Amniotic stem cell (primary cell): ENCODE results near the gene TTC28.
"Not testable (repeated sequence)": the region's sequence is repeated elsewhere in the genome, so short reads cannot be mapped to it uniquely, and the experiment has no call there.

Experiments used
- DNase-seq: peaks from one replicate; lab custom pipeline; 2025; lab: John Stamatoyannopoulos, UW

TTC28 gene

GRCh38 chr22:28601915-28602314, 77.7 kb downstream of the TTC28 start:
- no peak for DNase-seq

- DNase-seq: peak; percentile 22
Observed at GRCh38 chr22:28600546-28601143, 79.0 kb downstream of the TTC28 start.

DNA sequence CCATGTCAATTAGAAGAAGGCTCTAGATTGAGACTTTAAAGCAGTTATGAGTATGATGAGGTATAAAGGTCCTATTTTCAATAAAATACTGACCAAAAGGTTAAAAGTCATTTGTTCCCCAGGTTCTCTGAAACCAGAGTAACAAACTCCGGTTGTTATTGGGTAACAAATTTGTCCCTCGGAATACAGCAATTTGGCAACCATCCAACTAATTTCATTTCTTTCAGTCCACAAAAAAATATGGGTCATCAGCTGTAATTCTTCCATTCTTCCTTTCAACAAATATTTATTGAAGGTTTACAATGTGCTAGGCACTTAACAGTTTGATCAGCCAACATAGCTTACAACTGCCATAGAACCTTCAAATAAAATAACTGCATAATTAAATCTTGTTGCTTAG, 79.9 kb downstream of the TTC28 start:
- no peak for DNase-seq

DNA sequence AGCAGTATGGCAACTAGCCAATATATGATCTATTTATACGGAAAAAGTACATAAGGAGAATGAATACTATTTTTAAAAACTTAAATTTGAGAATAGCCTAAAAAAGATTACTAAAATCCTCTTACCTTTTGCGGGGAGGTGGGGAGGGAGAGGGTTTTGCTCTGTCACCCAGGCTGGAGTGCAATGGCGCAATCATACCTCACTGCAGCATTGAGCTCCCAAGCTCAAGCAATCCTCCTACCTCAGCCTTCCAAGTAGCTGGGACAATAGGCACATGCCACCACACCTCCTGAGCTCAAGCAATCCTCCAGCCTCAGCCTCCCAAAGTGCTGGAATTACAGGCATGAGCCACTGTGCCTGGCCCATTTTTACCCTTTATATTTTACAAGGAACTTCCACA, 82.0 kb downstream of the TTC28 start:
- DNase-seq: no peak

GRCh38 chr22:28594797-28595462, 84.7 kb downstream of the TTC28 start:
- peak; percentile 75 for DNase-seq

- DNase-seq: no peak
Observed at GRCh38 chr22:28594076-28594796, 85.4 kb downstream of the TTC28 start.

DNA sequence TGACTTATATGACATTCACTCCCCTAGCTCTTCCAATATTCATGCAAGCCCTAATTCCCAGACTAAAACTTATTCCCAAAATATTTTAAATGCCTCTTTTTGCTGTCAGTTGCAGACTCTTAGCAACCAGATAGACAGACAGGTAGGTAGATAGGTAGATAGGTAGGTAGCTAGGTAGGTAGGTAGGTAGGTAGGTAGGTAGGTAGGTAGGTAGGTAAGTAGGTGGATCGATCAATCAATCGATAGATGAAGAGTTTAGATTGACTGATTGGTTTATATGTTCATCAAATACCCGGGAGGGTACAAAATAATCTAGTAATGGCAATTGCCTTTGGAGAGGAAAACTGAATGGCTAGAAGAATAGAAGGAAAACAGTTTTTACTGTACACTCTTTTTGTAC, 86.3 kb downstream of the TTC28 start:
- no peak for DNase-seq

GRCh38 chr22:28589102-28589750, 90.4 kb downstream of the TTC28 start:
- no peak for DNase-seq

DNA sequence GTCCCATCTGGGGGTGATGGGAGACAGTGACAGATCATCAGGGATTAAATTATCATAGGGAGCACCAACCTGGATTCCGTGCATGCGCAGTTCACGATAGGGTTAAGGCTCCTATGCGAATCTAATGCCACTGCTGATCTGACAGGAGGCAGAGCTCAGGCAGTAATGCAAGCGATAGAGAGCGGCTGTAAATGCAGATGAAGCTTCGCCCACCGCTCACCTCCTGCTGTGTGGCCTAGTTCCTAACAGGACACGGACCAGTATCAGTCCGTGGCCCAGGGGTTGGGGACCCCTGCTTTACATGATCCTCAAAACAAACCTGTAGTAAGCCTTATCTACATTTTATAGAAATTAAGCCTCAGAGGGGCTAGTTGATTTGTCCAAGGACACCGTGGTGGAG, 94.3 kb downstream of the TTC28 start:
- no peak for DNase-seq

- peak; percentile 57 for DNase-seq
Observed at GRCh38 chr22:28582806-28583205, 96.8 kb downstream of the TTC28 start.

GRCh38 chr22:28581016-28581415, 98.6 kb downstream of the TTC28 start:
- DNase-seq: no peak

- no peak for DNase-seq
Observed at GRCh38 chr22:28576162-28576561, 103.5 kb downstream of the TTC28 start.

DNA sequence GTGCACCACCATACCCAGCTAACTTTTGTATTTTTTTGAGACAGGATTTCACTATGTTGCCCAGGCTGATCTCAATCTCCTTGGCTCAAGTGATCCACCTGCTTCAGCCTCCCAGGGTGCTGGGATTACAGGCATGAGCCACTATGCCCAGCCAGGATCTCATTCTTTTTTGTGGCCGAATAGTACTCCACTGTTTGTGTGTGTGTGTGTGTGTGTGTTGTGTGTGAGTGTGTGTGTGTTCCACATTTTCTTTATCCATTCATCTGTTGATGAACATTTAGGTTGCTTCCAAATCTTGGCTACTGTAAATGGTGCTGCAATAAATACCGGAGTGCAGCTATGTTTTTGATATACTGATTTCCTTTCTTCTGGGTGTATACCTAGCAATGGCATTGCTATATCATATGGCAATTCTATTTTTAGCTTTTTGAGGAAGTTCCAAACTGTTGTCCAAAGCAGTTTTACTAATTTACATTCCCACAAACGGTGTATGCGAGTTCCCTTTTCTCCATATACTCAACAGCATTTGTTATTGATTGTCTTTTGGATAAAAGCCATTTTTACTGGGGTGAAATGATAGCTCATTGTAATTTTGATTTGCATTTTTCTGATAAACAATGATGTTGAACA, 105.4 kb downstream of the TTC28 start:
- no peak for DNase-seq

DNA sequence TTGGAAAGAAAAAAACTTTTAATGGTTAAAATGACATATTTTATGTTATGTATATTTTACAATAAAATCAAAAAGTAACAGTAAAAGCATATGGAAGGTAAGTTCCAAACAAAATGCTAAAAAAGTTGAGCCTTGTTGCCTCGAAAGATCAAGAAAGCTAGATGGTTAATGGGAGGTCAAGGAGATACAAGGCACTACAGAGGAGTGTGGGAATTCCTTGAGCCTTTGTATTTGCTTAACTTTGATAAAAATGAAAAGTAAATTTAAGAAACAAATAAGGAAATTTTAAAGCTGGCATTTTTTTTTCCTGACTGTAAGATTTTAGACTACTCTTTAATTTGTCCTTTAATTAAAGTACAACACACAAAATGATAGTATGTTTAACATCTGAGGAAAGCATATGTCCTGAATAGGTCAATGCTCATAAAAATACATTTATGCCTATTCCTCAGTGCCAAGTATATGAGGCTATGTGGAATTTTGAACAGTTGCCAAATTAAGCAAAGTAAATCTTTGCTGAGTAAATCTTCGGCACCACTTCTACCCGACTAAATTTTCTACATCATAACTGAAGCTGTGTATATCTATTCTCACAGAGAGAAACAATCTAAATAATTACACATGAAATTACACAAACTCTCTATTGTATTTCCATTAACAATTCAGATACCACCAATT, 108.8 kb downstream of the TTC28 start:
- DNase-seq: no peak

GRCh38 chr22:28568974-28569373, 110.7 kb downstream of the TTC28 start:
- not testable (repeated sequence) for DNase-seq

- DNase-seq: no peak
Observed at GRCh38 chr22:28568099-28568498, 111.5 kb downstream of the TTC28 start.

- DNase-seq: not testable (repeated sequence)
Observed at GRCh38 chr22:28566920-28567499, 112.6 kb downstream of the TTC28 start.

- no peak for DNase-seq
Observed at GRCh38 chr22:28563636-28564035, 116.0 kb downstream of the TTC28 start.

DNA sequence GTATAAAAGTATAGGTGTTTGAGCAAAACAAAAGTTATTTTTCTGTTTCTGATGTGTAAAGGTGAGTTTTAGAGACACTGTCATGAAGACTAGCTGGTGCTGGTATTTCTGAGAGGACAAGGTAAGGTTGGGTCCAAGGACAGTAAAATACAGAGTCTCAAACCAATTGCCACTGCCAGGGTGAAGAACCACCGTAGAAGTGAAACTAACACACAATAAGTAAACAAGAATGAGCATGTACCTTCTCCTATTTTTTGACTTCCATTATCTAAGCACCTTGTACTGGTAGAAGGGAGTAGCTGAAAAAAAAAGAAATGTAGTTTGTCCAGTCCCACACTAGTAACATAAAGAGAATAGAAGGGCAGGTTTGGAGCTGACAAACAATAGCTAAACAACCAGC, 117.3 kb downstream of the TTC28 start:
- no peak for DNase-seq

DNA sequence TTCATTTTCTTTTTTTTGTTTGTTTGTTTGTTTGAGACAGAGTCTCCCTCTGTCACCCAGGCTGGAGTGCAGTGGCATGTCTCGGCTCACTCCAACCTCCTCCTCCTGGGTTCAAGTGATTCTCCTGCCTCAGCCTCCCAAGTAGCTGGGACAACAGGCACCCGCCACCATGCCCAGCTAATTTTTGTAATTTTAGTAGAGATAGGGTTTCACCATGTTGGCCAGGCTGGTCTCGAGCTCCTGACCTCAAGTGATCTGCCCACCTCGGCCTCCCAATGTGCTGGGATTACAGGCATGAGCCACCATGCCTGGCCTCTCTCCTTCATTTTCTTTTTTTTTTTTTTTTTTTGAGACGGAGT, 118.9 kb downstream of the TTC28 start:
- DNase-seq: not testable (repeated sequence)

GRCh38 chr22:28560046-28560742, 119.4 kb downstream of the TTC28 start:
- no peak for DNase-seq
